NCI-H1048 (cell line): ENCODE measurements around the gene CHST11.
"Not testable (repeated sequence)": the region's sequence is repeated elsewhere in the genome, so short reads cannot be mapped to it uniquely, and the experiment has no call there.

Source experiments
- DNase-seq: peaks from one replicate; lab custom pipeline; 2025; lab: John Stamatoyannopoulos, UW

Gene CHST11

DNA sequence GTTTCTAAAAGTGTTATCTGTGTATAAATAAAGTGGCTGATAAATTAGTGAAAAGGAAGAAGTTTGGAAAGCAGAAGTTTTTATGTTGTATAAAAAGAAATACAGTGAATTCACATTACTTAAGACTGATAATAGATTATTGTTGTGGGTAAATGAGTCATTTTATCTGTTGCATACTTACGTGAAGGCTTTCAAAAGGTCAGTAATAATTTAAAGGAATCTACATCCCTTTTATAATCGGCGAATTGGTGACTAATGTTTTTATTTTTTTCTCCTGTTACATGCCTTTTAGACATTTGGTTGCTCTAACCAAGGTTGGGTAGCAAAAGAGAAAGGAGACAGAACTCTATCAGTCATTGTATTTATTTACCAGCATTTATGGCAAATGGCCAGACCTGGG lies 345.5 kb downstream of the CHST11 start:
- no peak for DNase-seq

DNA sequence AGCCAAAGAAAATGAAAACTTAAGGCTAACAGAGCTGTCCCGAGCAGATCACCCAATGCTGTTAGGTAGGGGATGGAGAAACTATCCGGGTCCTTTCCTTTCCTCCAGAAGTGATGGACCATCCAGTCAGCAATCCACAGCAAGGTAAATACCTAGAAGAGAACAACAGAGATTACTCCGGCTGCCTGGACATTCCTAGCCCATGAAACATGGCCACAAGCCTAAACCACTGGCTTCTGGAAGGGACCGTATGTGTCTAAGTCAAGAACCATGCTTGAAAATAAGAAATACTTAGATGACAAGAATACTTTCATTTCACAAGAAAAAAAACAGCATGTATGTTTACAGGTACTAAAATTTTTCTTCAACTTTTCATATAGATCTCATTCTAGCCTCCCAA lies 348.4 kb downstream of the CHST11 start:
- no peak for DNase-seq

DNA sequence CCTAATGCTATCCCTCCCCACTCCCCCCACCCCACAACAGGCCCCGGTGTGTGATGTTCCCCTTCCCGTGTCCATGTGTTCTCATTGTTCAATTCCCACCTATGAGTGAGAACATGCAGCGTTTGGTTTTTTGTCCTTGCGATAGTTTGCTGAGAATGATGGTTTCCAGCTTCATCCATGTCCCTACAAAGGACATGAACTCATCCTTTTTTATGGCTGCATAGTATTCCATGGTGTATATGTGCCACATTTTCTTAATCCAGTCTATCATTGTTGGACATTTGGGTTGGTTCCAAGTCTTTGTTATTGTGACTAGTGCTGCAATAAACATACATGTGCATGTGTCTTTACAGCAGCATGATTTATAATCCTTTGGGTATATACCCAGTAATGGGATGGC lies 349.4 kb downstream of the CHST11 start:
- DNase-seq = not testable (repeated sequence)

DNA sequence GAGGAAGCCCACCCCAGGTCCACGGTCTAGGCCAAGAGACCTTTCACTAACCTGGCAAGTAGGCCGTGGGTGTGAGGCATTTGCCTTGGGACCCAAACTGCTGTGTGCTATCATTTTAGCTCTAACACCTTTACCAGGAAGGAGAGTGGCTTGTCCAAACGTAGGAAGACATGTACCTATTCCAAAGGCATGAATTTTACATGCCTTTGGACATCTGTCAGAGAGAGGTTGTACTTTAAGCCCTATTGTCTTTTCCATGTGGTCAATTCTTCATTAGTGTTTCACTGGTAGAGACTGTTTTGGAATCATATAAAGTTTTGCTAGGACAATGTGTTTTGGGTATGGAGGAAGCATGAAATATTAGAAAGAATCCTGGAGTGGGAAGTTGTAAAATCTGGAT lies 352.5 kb downstream of the CHST11 start:
- DNase-seq = no peak

DNA sequence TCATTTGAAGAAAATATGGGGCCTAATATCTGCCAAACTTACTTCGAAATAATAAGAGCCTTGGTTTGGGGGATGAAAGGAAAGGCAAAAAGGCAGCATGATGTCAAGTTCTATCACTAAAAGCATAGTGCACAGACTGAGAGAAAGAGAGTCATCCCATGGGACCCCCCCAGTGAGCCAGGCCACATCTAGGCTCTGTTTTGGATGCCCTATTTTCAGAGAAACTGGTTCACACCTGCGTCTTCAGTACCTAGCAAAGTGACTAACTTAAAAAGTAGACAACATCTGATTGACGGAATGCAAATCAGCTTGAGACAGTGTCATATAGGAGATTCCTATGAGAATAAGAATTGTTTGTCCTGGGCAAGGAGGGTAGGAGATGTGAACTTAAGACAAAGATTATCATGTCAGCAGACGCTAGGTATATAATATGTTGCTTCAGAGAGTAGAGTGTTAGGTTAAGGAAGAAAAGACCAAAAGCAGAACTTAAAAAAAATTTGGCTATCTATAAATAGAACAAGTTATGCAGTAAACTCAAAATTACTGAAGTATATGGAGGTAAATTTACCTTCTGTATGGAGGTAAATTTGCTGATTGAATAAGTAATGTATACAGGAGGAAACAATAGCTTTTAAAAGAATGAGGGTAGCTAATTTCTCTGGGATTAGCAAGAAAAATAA lies 353.1 kb downstream of the CHST11 start:
- DNase-seq = no peak
